D721Med (cell line): ENCODE measurements around the gene NR1H4.
"Not testable (repeated sequence)": the region's sequence is repeated elsewhere in the genome, so short reads cannot be mapped to it uniquely, and the experiment has no call there.

Source experiments
- DNase-seq: peaks from one replicate; pipeline ENCODE4 v3.0.0; 2011; ENCODE audit warnings: low spot score; ENCODE audit not compliant: insufficient read length
- FAIRE-seq: peaks from 2 replicates; lab custom pipeline; 2011; peaks lifted over from hg19 to GRCh38; lab: Jason Lieb, UNC
- TF ChIP-seq, protein P1 (sequence below): IDR thresholded peaks from 2 replicates; pipeline ENCODE4 v1.5.1; 2012; ENCODE audit warnings: mild to moderate bottlenecking, control low read depth; ENCODE audit not compliant: insufficient read depth; ENCODE audit errors: missing control alignments

NR1H4 gene

DNA sequence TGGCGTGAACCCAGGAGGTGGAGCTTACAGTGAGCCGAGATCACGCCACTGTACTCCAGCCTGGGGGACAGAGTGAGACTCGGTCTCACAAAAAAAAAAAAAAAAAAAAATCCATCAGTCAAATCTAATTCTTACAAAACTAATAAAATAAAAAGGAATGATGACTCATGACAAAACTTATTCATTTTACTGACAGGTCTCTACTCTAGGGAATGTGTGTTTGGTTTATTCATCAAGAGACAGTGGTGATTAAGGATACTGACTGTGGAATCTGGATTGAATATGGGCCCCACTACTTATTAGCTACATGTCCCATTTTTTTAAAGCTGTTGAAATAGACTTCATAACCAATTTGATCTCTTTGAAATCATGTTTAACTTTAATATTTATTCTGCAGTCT, 70.5 kb downstream of the NR1H4 start:
- TF ChIP-seq, protein P1, sequence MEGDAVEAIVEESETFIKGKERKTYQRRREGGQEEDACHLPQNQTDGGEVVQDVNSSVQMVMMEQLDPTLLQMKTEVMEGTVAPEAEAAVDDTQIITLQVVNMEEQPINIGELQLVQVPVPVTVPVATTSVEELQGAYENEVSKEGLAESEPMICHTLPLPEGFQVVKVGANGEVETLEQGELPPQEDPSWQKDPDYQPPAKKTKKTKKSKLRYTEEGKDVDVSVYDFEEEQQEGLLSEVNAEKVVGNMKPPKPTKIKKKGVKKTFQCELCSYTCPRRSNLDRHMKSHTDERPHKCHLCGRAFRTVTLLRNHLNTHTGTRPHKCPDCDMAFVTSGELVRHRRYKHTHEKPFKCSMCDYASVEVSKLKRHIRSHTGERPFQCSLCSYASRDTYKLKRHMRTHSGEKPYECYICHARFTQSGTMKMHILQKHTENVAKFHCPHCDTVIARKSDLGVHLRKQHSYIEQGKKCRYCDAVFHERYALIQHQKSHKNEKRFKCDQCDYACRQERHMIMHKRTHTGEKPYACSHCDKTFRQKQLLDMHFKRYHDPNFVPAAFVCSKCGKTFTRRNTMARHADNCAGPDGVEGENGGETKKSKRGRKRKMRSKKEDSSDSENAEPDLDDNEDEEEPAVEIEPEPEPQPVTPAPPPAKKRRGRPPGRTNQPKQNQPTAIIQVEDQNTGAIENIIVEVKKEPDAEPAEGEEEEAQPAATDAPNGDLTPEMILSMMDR, result no peak
- DNase-seq, result no peak
- FAIRE-seq, result no peak

DNA sequence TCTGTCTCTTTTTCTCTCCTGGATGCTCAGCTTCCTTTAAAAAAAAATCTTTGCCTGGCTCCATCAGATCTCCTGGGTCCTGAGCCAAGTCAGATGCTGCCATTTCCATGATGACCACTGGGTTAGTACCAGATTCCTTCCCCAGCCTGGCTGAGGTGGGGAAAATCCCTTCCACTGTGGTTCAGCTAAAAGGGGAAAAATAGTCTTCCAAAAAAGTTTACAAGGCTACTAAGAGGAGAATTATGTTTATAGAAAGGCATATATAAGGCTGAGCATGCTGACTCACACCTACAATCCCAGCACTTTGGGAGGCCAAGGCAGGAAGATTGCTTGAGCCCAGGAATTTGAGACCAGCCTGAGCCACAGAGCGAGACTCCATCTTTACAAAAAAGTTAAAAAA, 71.4 kb downstream of the NR1H4 start:
- TF ChIP-seq, protein P1, result no peak
- FAIRE-seq, result no peak
- no peak for DNase-seq

- TF ChIP-seq, protein P1, result no peak
- DNase-seq (no peak), FAIRE-seq (no peak)
These were observed 80.3 kb downstream of the NR1H4 start for GRCh38 chr12:100553936-100554335.

GRCh38 chr12:100554608-100555077, 81.0 kb downstream of the NR1H4 start:
- DNase-seq (no peak), FAIRE-seq (peak; percentile 67)
- TF ChIP-seq, protein P1, result peak; percentile 78

DNA sequence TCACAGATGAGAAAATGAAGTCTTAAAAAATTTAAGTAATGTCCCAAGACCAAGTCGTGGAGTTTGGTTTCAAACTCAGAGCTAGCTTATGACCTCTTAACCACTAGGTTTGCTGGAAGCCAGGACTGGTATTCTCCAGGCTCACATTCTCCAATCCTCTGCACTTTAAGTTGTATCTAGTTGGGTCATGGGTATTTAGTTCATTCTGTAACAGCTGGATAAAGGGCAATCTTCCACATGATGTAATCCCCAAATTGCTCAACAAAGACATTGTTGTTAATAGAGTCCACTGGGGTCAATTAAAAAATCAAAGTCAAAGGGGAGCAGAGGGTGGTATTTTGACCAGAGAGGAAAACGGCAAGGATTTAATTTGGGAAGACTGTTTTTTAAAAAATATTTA, 82.1 kb downstream of the NR1H4 start:
- TF ChIP-seq, protein P1, result no peak
- FAIRE-seq (no peak), DNase-seq (no peak)

- FAIRE-seq (no peak), DNase-seq (no peak)
- TF ChIP-seq, protein P1, result no peak
These were observed 83.7 kb downstream of the NR1H4 start for GRCh38 chr12:100557357-100557756.

- DNase-seq, FAIRE-seq: not testable (repeated sequence)
These were observed 85.6 kb downstream of the NR1H4 start for GRCh38 chr12:100559261-100559660.

- no peak for DNase-seq
- no peak for FAIRE-seq
These were observed 90.4 kb downstream of the NR1H4 start for GRCh38 chr12:100564090-100564489.

More at GRCh38 chr12:100564090-100564489, 90.4 kb downstream of the NR1H4 start:
- TF ChIP-seq, protein P1, result no peak
